ENCODE results near the gene UBE2I. TPM values are rescaled to one million over a fixed set of nuclear protein-coding genes. Genes with fewer than 3 reads are reported as not detected.
"Not testable (repeated sequence)": the region's sequence is repeated elsewhere in the genome, so short reads cannot be mapped to it uniquely, and the experiment has no call there.

The UBE2I gene
- 10 to 100 TPM; 33.1 to 65.3 (median 52.4) TPM for polyA plus RNA-seq

DNA sequence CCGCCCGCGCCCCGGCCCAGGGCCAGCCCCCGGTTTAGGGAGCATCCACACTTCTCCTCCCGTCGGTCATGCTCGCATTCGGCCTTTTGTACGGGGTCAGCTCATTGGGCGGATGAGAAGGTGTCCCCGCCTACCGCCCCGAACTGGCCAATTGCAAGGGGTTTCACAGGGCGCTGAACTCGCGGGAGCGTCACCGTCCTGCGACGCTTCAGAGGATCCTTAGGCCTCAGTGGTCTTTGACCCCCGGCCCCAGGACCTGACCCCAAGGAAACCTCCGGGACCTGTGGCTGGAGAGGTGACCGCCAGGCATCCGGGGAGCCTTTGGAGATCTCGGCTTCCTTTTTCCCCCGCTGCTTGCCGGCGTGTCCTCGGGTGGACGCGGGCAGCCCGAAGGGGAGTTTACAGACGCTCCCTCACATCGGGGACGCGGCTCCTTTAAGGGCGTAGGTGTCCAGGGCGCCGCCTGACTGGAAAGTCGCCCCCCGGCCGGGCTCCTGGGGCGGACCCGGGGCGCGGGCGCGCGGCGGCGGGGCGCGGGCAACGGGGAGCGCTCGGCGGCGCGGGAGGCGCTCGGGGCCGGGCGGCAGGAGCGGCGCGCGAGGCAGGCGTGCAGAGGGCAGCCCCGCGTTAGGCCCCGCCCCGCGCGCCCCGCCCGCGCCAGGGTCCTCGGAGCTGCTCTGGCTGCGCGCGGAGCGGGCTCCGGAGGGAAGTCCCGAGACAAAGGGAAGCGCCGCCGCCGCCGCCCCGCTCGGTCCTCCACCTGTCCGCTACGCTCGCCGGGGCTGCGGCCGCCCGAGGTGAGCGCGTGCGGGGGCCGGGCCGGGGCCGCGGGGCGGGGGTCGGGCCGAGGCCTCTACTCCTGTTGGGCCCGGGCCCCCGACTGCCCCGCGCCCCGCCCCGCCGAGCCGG lies at the start of gene UBE2I:
Gene UBE2I, plus strand, starts transcription at position 660 of the 909 bp plus-strand sequence. CDS start 4,395 bp downstream, outside the sequence.
- 0 to 1% (median 1%) methylated on average over 62 to 116 of the region's 117 CpGs for WGBS, 3 donors
- peak within 1 kb of the TSS; percentile 68 for H3K27ac ChIP-seq (ENCODE audit: low read depth, low read length)

- no peak overlapping the region for H3K27ac ChIP-seq (ENCODE audit: low read depth, low read length)
- 20 to 29% (median 23%) methylated on average over 11 of the region's 11 CpGs for whole genome bisulfite sequencing, 3 donors
These were observed 49.7 kb upstream of the UBE2I start for GRCh38 chr16:1259760-1260068.

DNA sequence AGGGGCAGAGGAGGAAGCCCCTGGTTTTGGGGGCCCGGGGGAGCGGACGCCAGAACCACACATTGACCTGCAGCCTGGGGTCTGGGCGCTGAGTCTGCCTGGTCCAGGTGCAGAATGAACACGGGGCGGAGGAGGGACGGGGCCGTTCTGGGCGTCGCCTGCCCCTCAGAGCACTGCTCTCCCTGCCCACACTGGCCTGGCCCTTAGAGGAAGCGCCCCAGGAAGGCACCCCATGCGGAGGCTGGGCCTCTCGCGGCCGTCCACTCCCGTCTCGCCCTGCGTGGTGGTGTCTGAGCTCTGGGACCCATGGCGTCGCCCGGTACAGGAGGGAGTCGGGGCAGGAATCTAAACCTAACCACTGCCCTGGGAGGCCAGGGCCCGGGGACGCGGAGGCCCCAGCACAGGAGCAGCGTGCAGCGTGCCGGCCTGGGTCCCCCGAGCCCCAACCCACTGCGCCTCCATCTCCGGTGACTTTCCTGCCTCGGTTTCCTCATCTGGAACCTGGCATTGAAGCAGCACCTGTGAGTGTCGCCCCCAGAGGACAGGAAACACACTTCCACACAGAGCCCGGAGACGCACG lies 49.2 kb upstream of the UBE2I start:
- WGBS, 3 donors: 64 to 67% (median 65%) methylated on average over 34 to 36 of the region's 36 CpGs
- no peak overlapping the region for H3K27ac ChIP-seq (ENCODE audit: low read depth, low read length)

- H3K27ac ChIP-seq (ENCODE audit: low read depth, low read length): no peak overlapping the region
- 11 to 17% (median 13%) methylated on average over 40 to 47 of the region's 47 CpGs for WGBS, 3 donors
These were observed 48.1 kb upstream of the UBE2I start for GRCh38 chr16:1261131-1261892.

- H3K27ac ChIP-seq (ENCODE audit: low read depth, low read length): no peak overlapping the region
- WGBS, 3 donors: 78% methylated on average over 32 of the region's 32 CpGs
These were observed 47.1 kb upstream of the UBE2I start for GRCh38 chr16:1262210-1262845.

- no peak overlapping the region for H3K27ac ChIP-seq (ENCODE audit: low read depth, low read length)
- WGBS, 3 donors: 74 to 79% (median 77%) methylated on average over 9 of the region's 9 CpGs
These were observed 46.6 kb upstream of the UBE2I start for GRCh38 chr16:1262846-1263221.

DNA sequence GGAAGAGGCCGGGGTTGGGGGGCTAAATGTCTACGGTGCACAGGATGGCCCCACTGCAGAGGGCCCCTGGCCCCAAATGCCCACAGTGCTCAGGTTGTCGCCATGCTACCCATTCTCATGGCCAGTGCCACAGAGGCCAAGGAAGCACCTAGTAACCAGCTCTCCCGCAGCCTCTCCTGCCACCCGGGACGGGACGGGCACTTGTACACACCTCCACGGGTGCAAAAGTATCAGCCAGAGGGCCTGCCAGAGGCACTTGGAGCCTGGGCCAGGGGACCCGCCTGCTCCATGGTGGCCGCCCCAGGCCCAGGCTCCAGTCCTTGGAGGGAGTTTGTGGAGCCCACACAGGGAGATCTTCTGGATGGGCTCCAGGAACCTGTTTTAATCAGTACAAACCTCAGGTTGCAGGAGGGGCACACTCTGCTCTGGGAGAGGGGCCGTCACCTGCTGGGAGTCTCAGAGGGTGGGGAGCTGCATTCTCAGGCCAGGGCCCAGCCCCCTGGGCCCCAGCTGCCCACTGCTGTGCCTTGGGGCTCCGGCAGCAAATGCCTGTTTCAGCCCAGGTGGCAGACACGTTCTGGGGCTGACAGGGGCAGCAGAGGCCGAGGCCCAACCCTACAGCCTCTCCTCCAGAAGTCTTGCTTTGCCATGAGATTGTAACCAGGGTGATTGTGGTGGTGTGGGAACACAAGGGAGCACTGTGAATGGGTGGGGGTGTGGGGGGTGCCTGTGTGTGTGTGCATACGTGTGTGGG lies 45.7 kb upstream of the UBE2I start:
- no peak overlapping the region for H3K27ac ChIP-seq (ENCODE audit: low read depth, low read length)
- WGBS, 3 donors: 64 to 73% (median 66%) methylated on average over 15 of the region's 15 CpGs

DNA sequence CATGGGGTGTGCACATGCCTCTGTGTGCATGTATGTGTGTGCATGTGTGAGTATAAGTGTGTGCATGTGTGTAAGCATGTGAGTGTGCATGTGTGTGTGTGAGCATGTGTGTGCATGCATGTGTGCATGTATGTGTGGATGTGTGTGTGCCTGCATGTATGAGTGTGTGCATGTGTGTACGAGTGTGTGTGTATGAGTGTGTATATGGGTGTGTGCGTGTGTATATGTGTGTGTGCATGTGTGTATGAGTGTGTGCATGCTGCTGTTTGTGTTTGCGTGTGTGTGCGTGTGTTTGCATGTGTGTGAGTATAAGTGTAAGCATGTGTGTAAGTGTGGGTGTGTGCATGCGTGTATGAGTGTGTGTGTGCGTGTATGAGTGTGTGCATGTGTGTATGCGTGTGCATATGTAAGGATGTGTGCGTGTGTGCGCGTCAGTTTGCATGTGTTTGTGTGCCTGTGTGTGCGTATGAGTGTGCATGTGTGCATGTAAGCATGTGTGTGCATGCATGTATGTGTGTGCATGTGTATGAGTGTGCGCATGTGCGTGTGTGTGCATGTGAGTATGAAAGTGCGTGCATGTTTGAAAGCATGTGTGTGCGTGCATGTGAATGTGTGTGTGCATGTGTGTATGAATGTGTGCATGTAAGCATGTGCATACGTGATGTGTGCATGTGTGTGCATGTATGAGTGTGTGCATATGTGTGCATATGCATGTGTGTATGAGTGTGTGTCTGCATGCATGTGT lies 44.9 kb upstream of the UBE2I start:
- 91 to 97% (median 95%) methylated on average over 16 of the region's 16 CpGs for WGBS, 3 donors

GRCh38 chr16:1265090-1265630 lies 44.3 kb upstream of the UBE2I start:
- no peak overlapping the region for H3K27ac ChIP-seq (ENCODE audit: low read depth, low read length)
- 73 to 84% (median 81%) methylated on average over 13 of the region's 13 CpGs for WGBS, 3 donors

More for the DNA sequence above, 44.9 kb upstream of the UBE2I start:
- H3K27ac ChIP-seq (ENCODE audit: low read depth, low read length): no peak overlapping the region

GRCh38 chr16:1265826-1266225 lies 43.6 kb upstream of the UBE2I start:
- 86 to 88% (median 88%) methylated on average over 19 of the region's 19 CpGs for WGBS, 3 donors
- H3K27ac ChIP-seq (ENCODE audit: low read depth, low read length): no peak overlapping the region

- WGBS, 3 donors: 92 to 95% (median 95%) methylated on average over 7 of the region's 7 CpGs
These were observed 40.0 kb upstream of the UBE2I start for GRCh38 chr16:1269418-1269817.

GRCh38 chr16:1271380-1271723 lies 38.1 kb upstream of the UBE2I start:
- no peak overlapping the region for H3K27ac ChIP-seq (ENCODE audit: low read depth, low read length)
- WGBS, 3 donors: 62 to 87% (median 78%) methylated on average over 12 of the region's 12 CpGs

More at GRCh38 chr16:1269418-1269817, 40.0 kb upstream of the UBE2I start:
- not testable (repeated sequence) for H3K27ac ChIP-seq (ENCODE audit: low read depth, low read length)

- WGBS, 3 donors: 7 to 23% (median 19%) methylated on average over 18 to 19 of the region's 19 CpGs
These were observed 37.6 kb upstream of the UBE2I start for GRCh38 chr16:1271724-1272413.

GRCh38 chr16:1272453-1273198 lies 36.8 kb upstream of the UBE2I start:
- 71 to 78% (median 71%) methylated on average over 9 of the region's 9 CpGs for WGBS, 3 donors
- no peak overlapping the region for H3K27ac ChIP-seq (ENCODE audit: low read depth, low read length)

More at GRCh38 chr16:1271724-1272413, 37.6 kb upstream of the UBE2I start:
- H3K27ac ChIP-seq (ENCODE audit: low read depth, low read length): not testable (repeated sequence)

DNA sequence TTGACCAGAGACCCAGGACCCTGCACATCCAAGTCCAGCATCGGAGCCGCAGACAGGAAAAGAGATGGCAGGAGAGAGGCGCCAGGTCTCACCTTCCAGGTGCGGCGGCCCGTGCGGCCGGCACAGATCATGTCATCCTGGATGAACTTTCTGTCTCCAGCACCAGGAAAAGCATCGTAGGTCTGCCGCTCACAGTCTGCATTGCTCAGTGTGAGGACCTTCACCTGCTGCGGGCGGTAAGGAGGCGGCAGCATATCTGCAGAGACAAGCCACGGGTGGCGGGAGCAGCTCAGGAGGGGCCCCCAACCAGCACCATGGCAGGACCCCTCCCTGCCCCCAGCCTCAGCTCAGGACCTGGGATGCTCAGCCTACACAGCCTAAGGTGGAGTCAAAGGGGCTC lies 35.6 kb upstream of the UBE2I start:
- no peak overlapping the region for H3K27ac ChIP-seq (ENCODE audit: low read depth, low read length)
- WGBS, 3 donors: 90 to 95% (median 92%) methylated on average over 15 of the region's 15 CpGs

DNA sequence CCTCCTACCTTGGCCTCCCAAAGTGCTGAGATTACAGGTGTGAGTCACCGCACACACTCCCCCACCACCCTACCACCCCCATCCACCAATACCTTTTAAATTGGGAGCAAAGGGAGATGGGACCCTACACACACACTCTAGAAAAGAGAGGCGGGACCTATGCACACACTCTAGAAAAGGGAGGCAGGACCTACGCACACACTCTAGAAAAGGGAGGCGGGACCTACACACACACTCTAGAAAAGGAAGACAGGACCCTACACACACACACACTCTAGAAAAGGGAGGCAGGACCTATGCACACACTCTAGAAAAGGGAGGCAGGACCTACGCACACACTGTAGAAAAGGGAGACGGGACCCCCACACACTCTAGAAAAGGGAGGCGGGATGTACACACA lies 34.7 kb upstream of the UBE2I start:
- WGBS, 3 donors: 93 to 96% (median 95%) methylated on average over 7 of the region's 7 CpGs
- H3K27ac ChIP-seq (ENCODE audit: low read depth, low read length): no peak overlapping the region
